GOT3 (cell line): ENCODE measurements around the gene MAP7D3.
"Not testable (repeated sequence)": the region's sequence is repeated elsewhere in the genome, so short reads cannot be mapped to it uniquely, and the experiment has no call there.

Experiments
- DNase-seq: peaks from one replicate; lab custom pipeline; 2025; ENCODE audit warnings: mixed read lengths; lab: John Stamatoyannopoulos, UW

MAP7D3 gene

GRCh38 chrX:136250191-136251040 lies 784 bp downstream of the MAP7D3 start:
- no peak for DNase-seq

GRCh38 chrX:136246201-136246600 lies 5.0 kb downstream of the MAP7D3 start:
- no peak for DNase-seq

GRCh38 chrX:136237849-136238248 lies 13.4 kb downstream of the MAP7D3 start:
- DNase-seq = not testable (repeated sequence)

GRCh38 chrX:136237074-136237473 lies 14.1 kb downstream of the MAP7D3 start:
- no peak for DNase-seq

GRCh38 chrX:136228839-136229207 lies 22.4 kb downstream of the MAP7D3 start:
- no peak for DNase-seq

GRCh38 chrX:136227948-136228838 lies 23.0 kb downstream of the MAP7D3 start:
- DNase-seq = no peak

GRCh38 chrX:136227074-136227473 lies 24.1 kb downstream of the MAP7D3 start:
- DNase-seq = no peak

GRCh38 chrX:136221851-136222513 lies 29.2 kb downstream of the MAP7D3 start:
- no peak for DNase-seq

- DNase-seq = no peak
Observed at GRCh38 chrX:136220951-136221350, 30.2 kb downstream of the MAP7D3 start.

GRCh38 chrX:136220540-136220939 lies 30.7 kb downstream of the MAP7D3 start:
- no peak for DNase-seq

GRCh38 chrX:136219893-136220292 lies 31.3 kb downstream of the MAP7D3 start:
- no peak for DNase-seq

- DNase-seq = no peak
Observed at GRCh38 chrX:136215559-136215958, 35.6 kb downstream of the MAP7D3 start.

GRCh38 chrX:136214551-136214950 lies 36.6 kb downstream of the MAP7D3 start:
- DNase-seq = peak; percentile 2

- DNase-seq = no peak
Observed at GRCh38 chrX:136212557-136213111, 38.6 kb downstream of the MAP7D3 start.

- no peak for DNase-seq
Observed at GRCh38 chrX:136211766-136212556, 39.2 kb downstream of the MAP7D3 start.

- DNase-seq = no peak
Observed at GRCh38 chrX:136210806-136211205, 40.4 kb downstream of the MAP7D3 start.

- DNase-seq = no peak
Observed at GRCh38 chrX:136210243-136210642, 41.0 kb downstream of the MAP7D3 start.

- DNase-seq = no peak
Observed at GRCh38 chrX:136209751-136210150, 41.4 kb downstream of the MAP7D3 start.

- no peak for DNase-seq
Observed at GRCh38 chrX:136209016-136209738, 42.0 kb downstream of the MAP7D3 start.

- DNase-seq = no peak
Observed at GRCh38 chrX:136207546-136207945, 43.7 kb downstream of the MAP7D3 start.

- no peak for DNase-seq
Observed at GRCh38 chrX:136206916-136207315, 44.3 kb downstream of the MAP7D3 start.
